D721Med (cell line): ENCODE measurements around the gene TYMP.

ENCODE experiments used
- DNase-seq: peaks from one replicate; pipeline ENCODE4 v3.0.0; 2011; ENCODE audit warnings: low spot score; ENCODE audit not compliant: insufficient read length
- FAIRE-seq: peaks from 2 replicates; lab custom pipeline; 2011; peaks lifted over from hg19 to GRCh38; lab: Jason Lieb, UNC
- TF ChIP-seq, protein P1 (sequence below): IDR thresholded peaks from 2 replicates; pipeline ENCODE4 v1.5.1; 2012; ENCODE audit warnings: mild to moderate bottlenecking, control low read depth; ENCODE audit not compliant: insufficient read depth; ENCODE audit errors: missing control alignments

TYMP gene

DNA sequence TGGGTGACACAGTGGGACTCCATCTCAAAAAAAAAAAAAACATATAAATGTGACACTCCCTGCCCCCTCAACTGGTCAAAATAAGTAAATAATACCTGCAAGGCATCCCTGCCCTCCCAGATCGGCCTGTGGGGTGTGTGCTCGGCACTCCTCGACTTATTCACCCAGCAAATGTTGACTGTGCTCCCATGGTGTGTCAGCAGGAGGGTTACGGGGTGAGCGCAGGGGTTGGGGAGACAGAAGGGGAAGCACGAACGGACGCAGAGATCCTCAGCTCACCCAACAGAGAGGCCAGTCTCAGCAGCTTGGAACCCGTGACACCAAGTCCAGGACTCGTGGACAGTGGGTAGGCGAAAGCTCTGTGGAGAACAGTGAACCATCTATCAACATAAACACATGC, 50.1 kb downstream of the TYMP start:
- TF ChIP-seq, protein P1, sequence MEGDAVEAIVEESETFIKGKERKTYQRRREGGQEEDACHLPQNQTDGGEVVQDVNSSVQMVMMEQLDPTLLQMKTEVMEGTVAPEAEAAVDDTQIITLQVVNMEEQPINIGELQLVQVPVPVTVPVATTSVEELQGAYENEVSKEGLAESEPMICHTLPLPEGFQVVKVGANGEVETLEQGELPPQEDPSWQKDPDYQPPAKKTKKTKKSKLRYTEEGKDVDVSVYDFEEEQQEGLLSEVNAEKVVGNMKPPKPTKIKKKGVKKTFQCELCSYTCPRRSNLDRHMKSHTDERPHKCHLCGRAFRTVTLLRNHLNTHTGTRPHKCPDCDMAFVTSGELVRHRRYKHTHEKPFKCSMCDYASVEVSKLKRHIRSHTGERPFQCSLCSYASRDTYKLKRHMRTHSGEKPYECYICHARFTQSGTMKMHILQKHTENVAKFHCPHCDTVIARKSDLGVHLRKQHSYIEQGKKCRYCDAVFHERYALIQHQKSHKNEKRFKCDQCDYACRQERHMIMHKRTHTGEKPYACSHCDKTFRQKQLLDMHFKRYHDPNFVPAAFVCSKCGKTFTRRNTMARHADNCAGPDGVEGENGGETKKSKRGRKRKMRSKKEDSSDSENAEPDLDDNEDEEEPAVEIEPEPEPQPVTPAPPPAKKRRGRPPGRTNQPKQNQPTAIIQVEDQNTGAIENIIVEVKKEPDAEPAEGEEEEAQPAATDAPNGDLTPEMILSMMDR = no peak
- no peak for FAIRE-seq
- no peak for DNase-seq

DNA sequence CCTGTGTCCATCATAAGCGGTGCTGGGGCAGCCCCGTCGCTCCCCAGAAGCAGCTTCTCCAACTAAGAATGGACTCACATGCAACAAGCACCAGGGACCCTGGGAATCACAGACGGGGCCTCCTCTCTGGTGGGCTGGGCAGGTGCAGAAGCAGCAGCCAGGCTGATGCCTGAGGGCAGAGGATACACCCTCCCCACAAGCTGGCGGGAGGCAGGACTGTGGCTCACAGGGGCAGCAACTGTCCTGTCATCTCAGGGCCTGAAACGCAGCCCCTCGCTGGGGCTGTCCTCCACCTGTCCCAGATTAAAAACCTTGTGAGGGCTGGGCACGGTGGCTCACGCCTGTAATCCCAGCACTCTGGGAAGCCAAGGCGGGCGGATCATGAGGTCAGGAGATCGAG, 51.9 kb downstream of the TYMP start:
- FAIRE-seq = no peak
- TF ChIP-seq, protein P1 = no peak
- DNase-seq = no peak

DNA sequence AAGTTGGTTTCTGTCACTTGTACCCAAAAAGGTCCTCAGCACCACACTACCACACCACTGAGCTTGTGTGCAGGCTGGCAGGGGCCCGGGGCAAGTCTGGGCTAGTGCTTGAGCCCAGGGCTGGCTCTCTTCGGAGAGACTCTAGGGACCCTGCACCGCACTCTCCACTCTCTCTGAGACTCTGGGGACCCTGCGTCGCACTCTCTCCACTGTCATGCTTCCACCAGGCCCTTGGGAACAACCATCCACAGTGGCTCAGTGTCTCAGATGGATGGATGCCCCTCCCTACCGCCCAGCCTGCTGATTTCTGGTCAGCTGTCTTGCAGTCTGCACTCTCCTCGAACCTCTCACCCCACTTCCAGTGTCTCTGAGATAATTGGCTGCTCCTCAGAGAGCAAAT, 52.9 kb downstream of the TYMP start:
- no peak for FAIRE-seq
- TF ChIP-seq, protein P1 = no peak

More for the DNA sequence above, 52.9 kb downstream of the TYMP start:
- DNase-seq = no peak
